ENCODE results near the gene SLIT1.

The SLIT1 gene

GRCh38 chr10:97228775-97229157 lies 43.0 kb upstream of the SLIT1 start:
- in situ Hi-C loops (cut with HindIII; ENCODE audit: low pct_ligation_motif_present, low sequenced_read_pairs), result no loop called here
- Histone ChIP-seq H3K4me3 (ENCODE audit: low read depth, low read length) (no peak overlapping the region), H3K36me3 (replicated peaks) (peaks cover 4% of the 10 kb centered on the region), H3K27me3 (replicated peaks) (no peaks in the 10 kb centered on the region), H3K27ac (no peak overlapping the region)
- DNase-seq, result no peak
- no peak for TF ChIP-seq CTCF (IDR thresholded peaks at IDR 0.05; ENCODE audit: low read depth, low read length, missing control alignments)

- Histone ChIP-seq H3K27me3 (replicated peaks) (no peaks in the 10 kb centered on the region), H3K27ac (no peak overlapping the region), H3K36me3 (replicated peaks) (peaks cover 4% of the 10 kb centered on the region), H3K4me3 (ENCODE audit: low read depth, low read length) (no peak overlapping the region)
- DNase-seq, result no peak
- no peak for TF ChIP-seq CTCF (IDR thresholded peaks at IDR 0.05; ENCODE audit: low read depth, low read length, missing control alignments)
- in situ Hi-C loops (cut with HindIII; ENCODE audit: low pct_ligation_motif_present, low sequenced_read_pairs), result no loop called here
Observed at GRCh38 chr10:97228130-97228774, 42.5 kb upstream of the SLIT1 start.

- Histone ChIP-seq H3K27me3 (replicated peaks) (no peaks in the 10 kb centered on the region), H3K36me3 (replicated peaks) (peaks cover 4% of the 10 kb centered on the region), H3K27ac (no peak overlapping the region), H3K4me3 (ENCODE audit: low read depth, low read length) (no peak overlapping the region)
- in situ Hi-C loops (cut with HindIII; ENCODE audit: low pct_ligation_motif_present, low sequenced_read_pairs), result no loop called here
- DNase-seq, result no peak
- no peak for TF ChIP-seq CTCF (IDR thresholded peaks at IDR 0.05; ENCODE audit: low read depth, low read length, missing control alignments)
Observed at GRCh38 chr10:97226398-97226797, 40.6 kb upstream of the SLIT1 start.

GRCh38 chr10:97224483-97225435 lies 39.0 kb upstream of the SLIT1 start:
- Histone ChIP-seq H3K4me3 (ENCODE audit: low read depth, low read length) (no peak overlapping the region), H3K36me3 (replicated peaks) (peaks cover 4% of the 10 kb centered on the region), H3K27ac (no peak overlapping the region), H3K27me3 (replicated peaks) (no peaks in the 10 kb centered on the region)
- TF ChIP-seq CTCF (IDR thresholded peaks at IDR 0.05; ENCODE audit: low read depth, low read length, missing control alignments), result no peak
- in situ Hi-C loops (cut with HindIII; ENCODE audit: low pct_ligation_motif_present, low sequenced_read_pairs), result no loop called here
- no peak for DNase-seq

- Histone ChIP-seq H3K4me3 (ENCODE audit: low read depth, low read length) (no peak overlapping the region), H3K27me3 (replicated peaks) (no peaks in the 10 kb centered on the region)
- in situ Hi-C loops (cut with HindIII; ENCODE audit: low pct_ligation_motif_present, low sequenced_read_pairs), result no loop called here
Observed at GRCh38 chr10:97222326-97222961, 36.7 kb upstream of the SLIT1 start.

More at GRCh38 chr10:97222326-97222961, 36.7 kb upstream of the SLIT1 start:
- no peak for DNase-seq
- H3K27ac ChIP-seq, result no peak overlapping the region
- TF ChIP-seq CTCF (IDR thresholded peaks at IDR 0.05; ENCODE audit: low read depth, low read length, missing control alignments), result no peak
- no peaks in the 10 kb centered on the region for H3K36me3 ChIP-seq (replicated peaks)

Data from brain microvascular endothelial cell (primary cell).